WERI-Rb-1 (cell line): Measurements from ENCODE around the gene ACSM5.
"Not testable (repeated sequence)": the region's sequence is repeated elsewhere in the genome, so short reads cannot be mapped to it uniquely, and the experiment has no call there.

Experiments
- DNase-seq: peaks from one replicate; pipeline ENCODE4 v3.0.0-alpha.2; 2020
- H3K27ac ChIP-seq: fragments of 250-450 bp; sonication (Bioruptor Pico); 2 replicates; pipeline ENCODE4 v1.5.1; 2020; ENCODE audit warnings: mild to moderate bottlenecking, moderate library complexity
- H3K27me3 ChIP-seq: fragments of 250-450 bp; sonication (Bioruptor Pico); 2 replicates; pipeline ENCODE4 v1.5.1; 2021; ENCODE audit warnings: mild to moderate bottlenecking, low read depth, moderate library complexity; ENCODE audit not compliant: insufficient read depth, severe bottlenecking
- H3K36me3 ChIP-seq: fragments of 250-450 bp; sonication (Bioruptor Pico); 2 replicates; pipeline ENCODE4 v1.5.1; 2020; ENCODE audit warnings: mild to moderate bottlenecking, moderate library complexity
- H3K4me3 ChIP-seq: 2 replicates; pipeline ENCODE4 v1.5.1; 2011; ENCODE audit warnings: low read depth, mild to moderate bottlenecking, control low read depth, low read length
- H3K9me3 ChIP-seq: fragments of 250-450 bp; sonication (Bioruptor Pico); 2 replicates; pipeline ENCODE4 v1.5.1; 2021; ENCODE audit warnings: mild to moderate bottlenecking, moderate library complexity; ENCODE audit not compliant: severe bottlenecking
- CTCF ChIP-seq: IDR thresholded peaks from 2 replicates; pipeline ENCODE4 v1.5.1; 2011; ENCODE audit warnings: low read depth, mild to moderate bottlenecking, control low read depth, inconsistent platforms, low read length

The ACSM5 gene

GRCh38 chr16:20401475-20402016 is 7.8 kb upstream of the ACSM5 start:
- no peaks in the 10 kb centered on the region for H3K9me3 ChIP-seq
- H3K27me3 ChIP-seq, result peaks cover 72% of the 10 kb centered on the region
- no peak overlapping the region for H3K27ac ChIP-seq
- H3K36me3 ChIP-seq, result no peaks in the 10 kb centered on the region
- no peak overlapping the region for H3K4me3 ChIP-seq
- DNase-seq, result no peak
- no peak for TF ChIP-seq CTCF

- H3K4me3 ChIP-seq, result no peak overlapping the region
- no peak overlapping the region for H3K27ac ChIP-seq
- H3K36me3 ChIP-seq, result no peaks in the 10 kb centered on the region
- no peak for TF ChIP-seq CTCF
- no peak for DNase-seq
- peaks cover 72% of the 10 kb centered on the region for H3K27me3 ChIP-seq
- H3K9me3 ChIP-seq, result no peaks in the 10 kb centered on the region
Measured at GRCh38 chr16:20402651-20403050, 6.7 kb upstream of the ACSM5 start.

- no peak for DNase-seq
- Histone ChIP-seq H3K36me3 (no peaks in the 10 kb centered on the region), H3K9me3 (no peaks in the 10 kb centered on the region), H3K4me3 (no peak within 1 kb of the TSS), H3K27me3 (peaks cover 88% of the 10 kb centered on the region), H3K27ac (no peak within 1 kb of the TSS)
- no peak for TF ChIP-seq CTCF
Measured at GRCh38 chr16:20404637-20405036, 4.7 kb upstream of the ACSM5 start, which contains the start of gene PDILT. TSS of gene PDILT (minus strand) at chr16:20404737. CDS start at chr16:20399300, 5,437 bp downstream.

- H3K27ac ChIP-seq, result no peak overlapping the region
- H3K9me3 ChIP-seq, result no peaks in the 10 kb centered on the region
- peaks cover 69% of the 10 kb centered on the region for H3K27me3 ChIP-seq
- no peak for DNase-seq
- H3K4me3 ChIP-seq, result no peak overlapping the region
- H3K36me3 ChIP-seq, result no peaks in the 10 kb centered on the region
- TF ChIP-seq CTCF, result no peak
Measured at GRCh38 chr16:20410121-20410723, 888 bp downstream of the ACSM5 start.

GRCh38 chr16:20411055-20411454 is 1.7 kb downstream of the ACSM5 start:
- H3K4me3 ChIP-seq, result no peak overlapping the region
- no peaks in the 10 kb centered on the region for H3K36me3 ChIP-seq
- no peaks in the 10 kb centered on the region for H3K9me3 ChIP-seq
- no peak for DNase-seq
- peaks cover 64% of the 10 kb centered on the region for H3K27me3 ChIP-seq
- H3K27ac ChIP-seq, result no peak overlapping the region
- TF ChIP-seq CTCF, result no peak

GRCh38 chr16:20415541-20415940 is 6.2 kb downstream of the ACSM5 start:
- DNase-seq, result no peak
- no peaks in the 10 kb centered on the region for H3K9me3 ChIP-seq
- H3K27ac ChIP-seq, result no peak overlapping the region
- H3K4me3 ChIP-seq, result no peak overlapping the region
- H3K27me3 ChIP-seq, result peaks cover 42% of the 10 kb centered on the region
- TF ChIP-seq CTCF, result no peak
- H3K36me3 ChIP-seq, result no peaks in the 10 kb centered on the region

GRCh38 chr16:20419093-20419492 is 9.8 kb downstream of the ACSM5 start:
- not testable (repeated sequence) for H3K36me3 ChIP-seq, H3K9me3 ChIP-seq, H3K4me3 ChIP-seq, H3K27ac ChIP-seq, DNase-seq
- peaks cover 31% of the 10 kb centered on the region for H3K27me3 ChIP-seq

GRCh38 chr16:20421748-20422147 is 12.4 kb downstream of the ACSM5 start:
- not testable (repeated sequence) for H3K9me3 ChIP-seq, H3K27ac ChIP-seq, H3K36me3 ChIP-seq, H3K4me3 ChIP-seq, DNase-seq
- peaks cover 19% of the 10 kb centered on the region for H3K27me3 ChIP-seq
